ENCODE data around the gene NXNL1. TPM values are rescaled to one million over a fixed set of nuclear protein-coding genes. Genes with fewer than 3 reads are reported as not detected.

NXNL1 gene
- total RNA-seq, 4 donors from 2014 or later, result not detected

DNA sequence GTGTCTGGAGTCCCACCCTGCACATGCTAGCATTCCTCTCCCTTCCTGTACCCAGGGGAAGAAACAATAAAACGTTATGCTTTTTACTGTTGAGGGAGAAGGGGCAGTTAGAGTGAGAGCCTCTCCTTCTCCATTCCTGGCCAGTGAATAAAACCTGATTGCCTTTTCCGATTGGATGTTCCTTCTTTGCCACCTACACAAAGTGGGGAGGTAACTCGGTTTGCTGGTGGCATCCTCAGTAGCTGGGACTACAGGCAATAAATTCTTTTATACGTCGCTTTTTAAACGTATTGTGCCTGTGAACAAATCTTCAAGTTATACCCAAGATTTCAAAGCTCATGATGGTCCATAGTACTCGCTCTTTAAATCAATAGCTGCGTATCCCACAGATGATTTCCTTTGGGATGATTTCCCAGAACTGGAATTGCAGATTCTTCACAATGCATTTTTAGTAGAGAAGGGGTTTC lies 41.5 kb downstream of the NXNL1 start:
- H3K4me3 ChIP-seq, result peak overlapping the region; percentile 24 to 84 (median 78)
- intact Hi-C loops (cut with DNase I), result no loop called here

GRCh38 chr19:17418710-17419109 lies 42.0 kb downstream of the NXNL1 start:
- 58 to 76% methylated on average over 3 of the region's 3 CpGs for WGBS, 2 donors
- intact Hi-C loops (cut with DNase I), result no loop called here
- H3K36me3 ChIP-seq, result peaks cover 0 to 32% (median 0%) of the 10 kb centered on the region in 3 donors
- H3K9me3 ChIP-seq, result no peaks in the 10 kb centered on the region
- peaks cover 0 to 3% (median 0%) of the 10 kb centered on the region in 4 donors for H3K27me3 ChIP-seq
- H3K4me1 ChIP-seq, result peaks cover 4 to 33% (median 5%) of the 10 kb centered on the region in 3 donors
- TF ChIP-seq, protein P1, sequence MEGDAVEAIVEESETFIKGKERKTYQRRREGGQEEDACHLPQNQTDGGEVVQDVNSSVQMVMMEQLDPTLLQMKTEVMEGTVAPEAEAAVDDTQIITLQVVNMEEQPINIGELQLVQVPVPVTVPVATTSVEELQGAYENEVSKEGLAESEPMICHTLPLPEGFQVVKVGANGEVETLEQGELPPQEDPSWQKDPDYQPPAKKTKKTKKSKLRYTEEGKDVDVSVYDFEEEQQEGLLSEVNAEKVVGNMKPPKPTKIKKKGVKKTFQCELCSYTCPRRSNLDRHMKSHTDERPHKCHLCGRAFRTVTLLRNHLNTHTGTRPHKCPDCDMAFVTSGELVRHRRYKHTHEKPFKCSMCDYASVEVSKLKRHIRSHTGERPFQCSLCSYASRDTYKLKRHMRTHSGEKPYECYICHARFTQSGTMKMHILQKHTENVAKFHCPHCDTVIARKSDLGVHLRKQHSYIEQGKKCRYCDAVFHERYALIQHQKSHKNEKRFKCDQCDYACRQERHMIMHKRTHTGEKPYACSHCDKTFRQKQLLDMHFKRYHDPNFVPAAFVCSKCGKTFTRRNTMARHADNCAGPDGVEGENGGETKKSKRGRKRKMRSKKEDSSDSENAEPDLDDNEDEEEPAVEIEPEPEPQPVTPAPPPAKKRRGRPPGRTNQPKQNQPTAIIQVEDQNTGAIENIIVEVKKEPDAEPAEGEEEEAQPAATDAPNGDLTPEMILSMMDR (IDR thresholded peaks at IDR 0.05), result no peak
- no peak for TF ChIP-seq POLR2A (IDR thresholded peaks at IDR 0.05)
- H3K27ac ChIP-seq, result peak overlapping the region in 2 of 4 donors; percentile 81 to 89
- H3K4me3 ChIP-seq, result peak overlapping the region in 1 of 4 donors; percentile 84
- no peak for DNase-seq

More for the DNA sequence above, 41.5 kb downstream of the NXNL1 start:
- peaks cover 4 to 33% (median 5%) of the 10 kb centered on the region in 3 donors for H3K4me1 ChIP-seq
- H3K27me3 ChIP-seq, result peaks cover 0 to 3% (median 0%) of the 10 kb centered on the region in 4 donors
- peak overlapping the region; percentile 65 to 89 (median 84) for H3K27ac ChIP-seq
- H3K36me3 ChIP-seq, result peaks cover 0 to 32% (median 0%) of the 10 kb centered on the region in 3 donors
- no peaks in the 10 kb centered on the region for H3K9me3 ChIP-seq
- no peak for TF ChIP-seq POLR2A (IDR thresholded peaks at IDR 0.05)
- TF ChIP-seq, protein P1 (IDR thresholded peaks at IDR 0.05), result no peak
- no peak for DNase-seq
- 27 to 30% methylated on average over 8 of the region's 8 CpGs for WGBS, 2 donors

GRCh38 chr19:17415121-17415520 lies 45.6 kb downstream of the NXNL1 start:
- Histone ChIP-seq H3K4me3 (no peak overlapping the region), H3K9me3 (no peaks in the 10 kb centered on the region)

DNA sequence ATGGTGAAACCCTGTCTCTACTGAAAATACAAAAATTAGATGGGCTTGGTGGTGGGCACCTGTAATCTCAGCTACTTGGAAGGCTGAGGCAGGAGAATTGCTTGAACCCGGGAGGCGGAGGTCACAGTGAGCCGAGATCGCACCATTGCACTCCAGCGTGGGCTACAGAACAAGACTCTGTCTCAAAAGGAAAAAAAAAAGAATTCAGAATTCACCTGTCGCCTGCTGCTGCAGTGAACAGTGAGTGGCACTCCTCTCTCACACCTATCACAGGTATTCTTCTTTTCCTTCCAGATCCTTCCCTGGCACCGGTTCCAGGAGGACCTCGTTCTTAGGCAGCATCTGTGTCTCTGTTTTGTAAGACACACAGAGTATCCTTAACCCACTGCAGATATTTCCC lies 46.6 kb downstream of the NXNL1 start:
- DNase-seq, result no peak
- H3K36me3 ChIP-seq, result peaks cover 0 to 28% (median 0%) of the 10 kb centered on the region in 3 donors
- no peak overlapping the region for H3K27ac ChIP-seq
- peaks cover 0 to 3% (median 0%) of the 10 kb centered on the region in 4 donors for H3K27me3 ChIP-seq
- 95% methylated on average over 8 of the region's 8 CpGs for WGBS, 2 donors
- intact Hi-C loops (cut with DNase I), result no loop called here
- peaks cover 2 to 17% (median 2%) of the 10 kb centered on the region in 3 donors for H3K4me1 ChIP-seq
- no peak overlapping the region for H3K4me3 ChIP-seq
- H3K9me3 ChIP-seq, result no peaks in the 10 kb centered on the region
- TF ChIP-seq, protein P1 (IDR thresholded peaks at IDR 0.05), result no peak
- TF ChIP-seq POLR2A (IDR thresholded peaks at IDR 0.05), result no peak

More at GRCh38 chr19:17415121-17415520, 45.6 kb downstream of the NXNL1 start:
- Histone ChIP-seq H3K27ac (no peak overlapping the region), H3K27me3 (peaks cover 0 to 3% (median 0%) of the 10 kb centered on the region in 4 donors), H3K36me3 (peaks cover 0 to 28% (median 0%) of the 10 kb centered on the region in 3 donors), H3K4me1 (peaks cover 4 to 23% (median 5%) of the 10 kb centered on the region in 3 donors)
- no peak for TF ChIP-seq POLR2A (IDR thresholded peaks at IDR 0.05)
- TF ChIP-seq, protein P1 (IDR thresholded peaks at IDR 0.05), result no peak
- 71 to 84% methylated on average over 6 of the region's 6 CpGs for WGBS, 2 donors
- no peak for DNase-seq
- intact Hi-C loops (cut with DNase I), result no loop called here

- 86 to 88% methylated on average over 8 to 10 of the region's 11 CpGs for WGBS, 2 donors
- H3K4me1 ChIP-seq, result peaks cover 2 to 17% (median 3%) of the 10 kb centered on the region in 3 donors
- intact Hi-C loops (cut with DNase I), result no loop called here
Observed at GRCh38 chr19:17411801-17412200, 48.9 kb downstream of the NXNL1 start.

More at GRCh38 chr19:17411801-17412200, 48.9 kb downstream of the NXNL1 start:
- Histone ChIP-seq H3K36me3 (peaks cover 0 to 28% (median 0%) of the 10 kb centered on the region in 3 donors), H3K9me3 (no peaks in the 10 kb centered on the region), H3K27ac (peak overlapping the region in 1 of 4 donors; percentile 46), H3K4me3 (no peak overlapping the region), H3K27me3 (peaks cover 0 to 3% (median 0%) of the 10 kb centered on the region in 4 donors)
- DNase-seq, result no peak
- TF ChIP-seq POLR2A (IDR thresholded peaks at IDR 0.05), result no peak
- TF ChIP-seq, protein P1 (IDR thresholded peaks at IDR 0.05), result no peak

All from esophagus squamous epithelium (tissue), 5 donors.